GM10248 (cell line): ENCODE data around the gene NEU4.

Experiments
- CTCF ChIA-PET: fragments of 300-600 bp; sonication (Branson Sonifier 250); formaldehyde crosslinking; extraction: SDS; loops from one replicate; lab custom pipeline; 2021; ENCODE audit warnings: antibody characterized with exemption; lab: Yijun Ruan, JAX
- POLR2A ChIA-PET: fragments of 350-650 bp; sonication (Branson Sonifier 250); formaldehyde crosslinking; extraction: SDS; loops from one replicate; lab custom pipeline; 2020; ENCODE audit warnings: antibody characterized with exemption; lab: Yijun Ruan, JAX
- DNase-seq: peaks from one replicate; pipeline ENCODE4 v3.0.0; 2012; ENCODE audit errors: extremely low spot score
- TF ChIP-seq, protein P1 (sequence below): IDR thresholded peaks from 2 replicates; pipeline ENCODE4 v1.5.1; 2012; ENCODE audit warnings: mild to moderate bottlenecking, low read depth; ENCODE audit errors: extremely low read depth, missing control alignments, control extremely low read depth

NEU4 gene

DNA sequence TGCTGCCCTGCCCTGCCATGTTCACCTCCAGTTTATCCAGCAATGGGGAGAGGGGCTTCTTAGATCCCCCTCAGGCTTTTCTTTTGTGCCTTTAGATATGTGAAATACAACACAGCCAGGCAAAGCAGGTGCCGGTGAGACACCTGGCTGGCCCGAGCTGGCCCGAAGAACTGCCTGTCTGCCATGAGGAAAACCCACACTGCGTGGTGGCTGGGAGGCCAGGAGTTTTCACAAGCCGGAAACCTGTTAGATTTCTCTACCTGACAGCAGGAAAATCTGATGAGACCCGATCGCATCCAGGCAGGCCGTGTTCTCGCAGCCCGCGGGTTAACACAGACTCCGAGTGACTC is 38.1 kb upstream of the NEU4 start:
- ChIA-PET CTCF (interaction anchor here (1.2 kb wide), 1 partner anchor 12 kb away, joined by 3 read pairs; no protein-coding TSS in a partner anchor), POLR2A (no interaction called here)
- DNase-seq, result no peak
- TF ChIP-seq, protein P1, sequence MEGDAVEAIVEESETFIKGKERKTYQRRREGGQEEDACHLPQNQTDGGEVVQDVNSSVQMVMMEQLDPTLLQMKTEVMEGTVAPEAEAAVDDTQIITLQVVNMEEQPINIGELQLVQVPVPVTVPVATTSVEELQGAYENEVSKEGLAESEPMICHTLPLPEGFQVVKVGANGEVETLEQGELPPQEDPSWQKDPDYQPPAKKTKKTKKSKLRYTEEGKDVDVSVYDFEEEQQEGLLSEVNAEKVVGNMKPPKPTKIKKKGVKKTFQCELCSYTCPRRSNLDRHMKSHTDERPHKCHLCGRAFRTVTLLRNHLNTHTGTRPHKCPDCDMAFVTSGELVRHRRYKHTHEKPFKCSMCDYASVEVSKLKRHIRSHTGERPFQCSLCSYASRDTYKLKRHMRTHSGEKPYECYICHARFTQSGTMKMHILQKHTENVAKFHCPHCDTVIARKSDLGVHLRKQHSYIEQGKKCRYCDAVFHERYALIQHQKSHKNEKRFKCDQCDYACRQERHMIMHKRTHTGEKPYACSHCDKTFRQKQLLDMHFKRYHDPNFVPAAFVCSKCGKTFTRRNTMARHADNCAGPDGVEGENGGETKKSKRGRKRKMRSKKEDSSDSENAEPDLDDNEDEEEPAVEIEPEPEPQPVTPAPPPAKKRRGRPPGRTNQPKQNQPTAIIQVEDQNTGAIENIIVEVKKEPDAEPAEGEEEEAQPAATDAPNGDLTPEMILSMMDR, result no peak

DNA sequence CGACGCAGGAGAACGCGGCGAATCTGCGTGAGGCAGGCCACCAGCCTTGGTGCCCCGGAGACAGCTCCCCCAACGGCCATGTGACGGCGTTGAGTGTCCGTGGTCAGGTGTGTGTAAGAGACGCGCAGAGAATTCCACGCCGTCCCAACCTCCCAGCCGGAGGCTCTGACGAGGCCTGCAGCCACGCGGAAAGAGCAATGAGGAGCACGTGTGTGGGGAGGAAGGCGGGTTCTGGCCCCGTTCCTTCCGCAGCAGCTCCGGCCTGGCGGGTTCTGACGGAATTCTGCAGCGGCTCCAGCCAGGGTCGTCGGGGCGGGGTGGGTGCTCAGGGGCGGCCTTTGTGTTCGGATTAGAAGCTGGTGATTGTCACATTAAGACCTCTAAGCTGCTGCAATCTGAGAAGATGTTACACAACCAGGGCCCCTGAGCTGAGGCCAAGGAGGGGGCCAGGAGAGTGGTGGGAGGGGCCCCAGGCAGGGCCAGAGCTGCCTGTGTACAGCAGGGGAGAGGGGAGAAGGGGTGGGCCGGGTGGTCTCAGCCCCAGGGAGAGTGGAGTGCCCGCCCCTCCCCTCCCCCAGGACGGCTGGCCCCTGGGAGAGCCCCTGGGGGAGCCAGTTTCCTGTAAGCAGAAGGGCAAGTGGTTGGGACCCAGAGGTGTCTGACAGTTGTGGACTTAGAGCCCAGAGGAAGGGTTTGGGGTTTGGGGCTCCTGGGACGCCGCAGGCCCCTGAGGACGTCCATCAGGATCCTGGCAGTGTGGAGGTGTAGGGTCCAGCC is 37.5 kb upstream of the NEU4 start:
- DNase-seq, result no peak
- ChIA-PET CTCF (interaction anchor here (1.2 kb wide), 1 partner anchor 12 kb away, joined by 3 read pairs; no protein-coding TSS in a partner anchor), POLR2A (no interaction called here)
- TF ChIP-seq, protein P1, result no peak

DNA sequence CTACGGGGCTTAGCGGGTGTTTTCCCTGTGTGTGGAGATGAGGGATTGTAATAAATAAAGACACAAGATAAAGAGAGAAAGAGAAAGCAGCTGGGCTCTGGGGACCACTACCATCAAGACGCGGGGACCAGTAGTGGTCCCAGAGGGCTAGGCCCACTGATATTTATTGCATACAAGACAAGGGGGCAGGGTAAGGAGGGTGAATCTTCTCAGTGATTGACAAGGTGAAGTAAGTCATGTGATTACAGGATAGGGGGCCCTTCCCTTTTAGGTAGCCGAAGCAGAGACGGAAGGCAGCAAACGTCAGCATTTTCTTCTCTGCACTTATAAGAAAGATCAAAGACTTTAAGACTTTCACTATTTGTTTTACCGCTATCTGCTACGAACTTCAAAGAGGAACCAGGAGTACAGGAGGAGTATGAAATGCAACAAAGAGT is 36.9 kb upstream of the NEU4 start:
- DNase-seq, result no peak
- POLR2A ChIA-PET, result interaction anchor here (0.6 kb wide), 1 partner anchor 72 kb away, joined by 3 read pairs; no protein-coding TSS in a partner anchor
- CTCF ChIA-PET, result interaction anchor here (1.3 kb wide), 1 partner anchor 11 kb away, joined by 3 read pairs; no protein-coding TSS in a partner anchor
- TF ChIP-seq, protein P1, result no peak

DNA sequence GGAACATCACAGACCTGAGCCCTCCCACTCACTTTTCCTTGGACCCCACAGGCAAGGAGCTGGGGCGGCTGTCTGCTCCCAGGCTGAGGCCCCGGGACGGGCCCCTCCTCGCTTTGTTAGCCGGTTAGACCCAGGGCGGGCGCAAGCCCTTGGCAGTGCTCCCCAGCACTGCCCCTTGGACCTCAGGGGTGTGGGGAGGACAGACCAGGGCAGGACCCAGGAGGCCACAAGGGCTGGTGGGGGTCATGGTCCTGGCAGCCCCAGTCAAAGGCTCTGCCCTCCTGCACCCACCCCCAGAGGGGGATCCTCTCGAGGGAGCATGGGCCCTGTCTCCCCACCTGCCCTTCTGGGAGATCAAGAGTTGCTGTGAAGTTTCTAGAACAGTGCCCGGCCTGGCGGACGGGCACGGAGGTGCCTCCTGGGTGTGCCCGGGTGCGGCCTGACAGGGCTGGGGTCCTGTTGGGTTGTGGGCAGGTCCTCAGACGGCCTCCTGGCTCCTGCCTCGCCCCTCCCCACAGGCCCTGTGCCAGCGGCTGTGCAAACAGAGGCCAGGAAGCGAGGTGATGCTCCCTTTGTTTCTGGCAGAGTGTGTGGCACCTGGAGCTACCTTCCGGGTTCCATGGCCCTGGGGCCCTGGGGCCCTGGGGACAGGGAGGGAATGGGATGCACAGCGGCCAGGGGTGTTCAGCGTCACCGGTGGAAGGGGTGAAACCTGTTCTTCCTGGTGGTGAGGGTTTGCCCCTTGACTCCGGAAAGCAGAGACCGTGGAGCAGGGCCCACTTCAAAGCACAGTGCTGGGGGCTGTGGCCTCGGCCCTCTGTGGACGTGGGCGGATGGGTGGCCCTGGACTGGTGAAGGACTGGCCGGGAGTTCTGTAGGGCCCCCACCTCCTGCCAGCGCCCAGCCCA is 35.2 kb upstream of the NEU4 start:
- TF ChIP-seq, protein P1, result no peak
- DNase-seq, result no peak
- CTCF ChIA-PET, result interaction anchor here (1.1 to 1.3 kb wide), 2 partner anchors 10 to 19 kb away, joined by 3 read pairs; no protein-coding TSS in a partner anchor
- POLR2A ChIA-PET, result no interaction called here

DNA sequence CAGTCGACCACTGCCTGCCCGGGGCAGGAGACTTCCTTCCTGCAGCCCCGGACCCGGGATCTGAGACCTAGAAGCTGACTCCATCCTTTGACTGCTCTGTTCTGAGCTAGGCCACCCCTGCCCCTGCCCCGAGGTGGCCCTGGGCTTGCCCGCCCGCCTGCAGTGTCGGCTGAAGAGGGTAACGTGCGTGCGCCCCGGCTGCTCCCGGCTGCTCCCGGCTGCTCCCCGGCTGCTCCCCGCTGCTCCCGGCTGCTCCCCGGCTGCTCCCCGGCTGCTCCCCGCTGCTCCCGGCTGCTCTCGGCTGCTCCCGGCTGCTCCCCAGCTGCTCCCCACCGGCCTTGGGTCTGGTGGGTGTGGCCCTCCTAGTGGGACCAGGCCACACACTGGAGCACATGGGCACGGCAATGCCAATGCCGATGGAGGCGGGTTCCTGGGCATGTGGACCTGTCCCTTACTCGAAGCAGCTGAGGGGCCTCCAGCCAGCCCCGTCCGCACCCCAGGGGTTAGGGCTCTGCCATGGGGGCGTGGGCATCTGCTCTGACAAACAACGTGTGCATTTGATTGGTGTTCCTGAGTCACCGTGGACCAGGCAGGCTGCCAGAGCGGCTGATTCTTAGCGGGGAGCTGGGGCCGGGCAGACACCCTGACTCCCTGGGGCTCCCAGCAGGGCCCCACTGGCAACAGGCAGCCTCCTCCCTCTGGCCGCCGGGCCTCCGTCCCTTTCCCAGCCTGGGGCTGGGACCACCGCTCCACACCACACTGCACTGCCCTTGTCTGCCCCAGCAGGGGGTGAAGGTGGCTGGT is 34.4 kb upstream of the NEU4 start:
- ChIA-PET POLR2A (no interaction called here), CTCF (no interaction called here)
- DNase-seq, result no peak
- TF ChIP-seq, protein P1, result no peak
